HG03066 (cell line): Measurements from ENCODE around the gene CYP4F8.
"Not testable (repeated sequence)": the region's sequence is repeated elsewhere in the genome, so short reads cannot be mapped to it uniquely, and the experiment has no call there.

Experiments used
- ATAC-seq: cut with Tn5 transposase; IDR thresholded peaks from one replicate; pipeline ENCODE4 v1.9.1; 2021; ENCODE audit warnings: low read depth; ENCODE audit not compliant: unreplicated experiment

The CYP4F8 gene

GRCh38 chr19:15642807-15643206 lies 27.8 kb downstream of the CYP4F8 start:
- no peak for ATAC-seq

GRCh38 chr19:15643387-15643786 lies 28.4 kb downstream of the CYP4F8 start:
- no peak for ATAC-seq

GRCh38 chr19:15644066-15644741 lies 29.2 kb downstream of the CYP4F8 start:
- no peak for ATAC-seq

GRCh38 chr19:15644816-15645215 lies 29.8 kb downstream of the CYP4F8 start:
- ATAC-seq: no peak

- no peak for ATAC-seq
Observed at GRCh38 chr19:15649526-15649925, 34.5 kb downstream of the CYP4F8 start.

- ATAC-seq: not testable (repeated sequence)
Observed at GRCh38 chr19:15650123-15650522, 35.1 kb downstream of the CYP4F8 start.

- no peak for ATAC-seq
Observed at GRCh38 chr19:15651791-15652190, 36.8 kb downstream of the CYP4F8 start.

- ATAC-seq: no peak
Observed at GRCh38 chr19:15652559-15653278, 37.7 kb downstream of the CYP4F8 start.

- ATAC-seq: no peak
Observed at GRCh38 chr19:15656467-15656866, 41.4 kb downstream of the CYP4F8 start.

GRCh38 chr19:15663247-15663646 lies 48.2 kb downstream of the CYP4F8 start:
- ATAC-seq: no peak

- ATAC-seq: no peak
Observed at GRCh38 chr19:15666186-15666585, 51.2 kb downstream of the CYP4F8 start.

- ATAC-seq: no peak
Observed at GRCh38 chr19:15666883-15667282, 51.9 kb downstream of the CYP4F8 start.

- ATAC-seq: no peak
Observed at GRCh38 chr19:15669440-15669839, 54.4 kb downstream of the CYP4F8 start.

GRCh38 chr19:15669891-15670290 lies 54.9 kb downstream of the CYP4F8 start:
- ATAC-seq: no peak

GRCh38 chr19:15671237-15671821 lies 56.3 kb downstream of the CYP4F8 start:
- ATAC-seq: no peak

- no peak for ATAC-seq
Observed at GRCh38 chr19:15671891-15672579, 57.0 kb downstream of the CYP4F8 start.

- ATAC-seq: no peak
Observed at GRCh38 chr19:15672580-15673175, 57.7 kb downstream of the CYP4F8 start, which contains the start of gene CYP4F12. TSS of gene CYP4F12 (plus strand) at chr19:15673087. CDS start at chr19:15673530, 443 bp downstream.

- ATAC-seq: no peak
Observed at GRCh38 chr19:15673176-15673654, 58.2 kb downstream of the CYP4F8 start.

- ATAC-seq: no peak
Observed at GRCh38 chr19:15675560-15675959, 60.5 kb downstream of the CYP4F8 start.

- ATAC-seq: no peak
Observed at GRCh38 chr19:15679089-15679488, 64.1 kb downstream of the CYP4F8 start.

- not testable (repeated sequence) for ATAC-seq
Observed at GRCh38 chr19:15679865-15680264, 64.8 kb downstream of the CYP4F8 start.
